B cell (primary cell): ENCODE measurements around the gene MIS18A. TPM values are rescaled to one million over a fixed set of nuclear protein-coding genes. Genes with fewer than 3 reads are reported as not detected.

Source experiments
- ATAC-seq: fragments of 200-7000 bp; cut with Tn5 transposase; one replicate; pipeline ENCODE4 v1.10.0; 2021; ENCODE audit warnings: low read depth, mild to moderate bottlenecking, moderate number of reproducible peaks, moderate library complexity
- CTCF ChIA-PET: fragments of 350-600 bp; sonication (Branson Sonifier 250); formaldehyde crosslinking; loops from one replicate; lab custom pipeline; 2021; ENCODE audit warnings: antibody characterized with exemption, inconsistent platforms; lab: Charles Lee
- POLR2A ChIA-PET: fragments of 350-600 bp; sonication (Branson Sonifier 250); formaldehyde crosslinking; loops from one replicate; lab custom pipeline; 2021; ENCODE audit warnings: antibody characterized with exemption; lab: Charles Lee
- DNase-seq: peaks from one replicate; pipeline ENCODE4 v3.0.0; 2013
- H2AFZ ChIP-seq: 2 replicates; pipeline ENCODE4 v1.6.1; 2012; ENCODE audit warnings: mild to moderate bottlenecking, low read depth, low read length; ENCODE audit not compliant: insufficient read depth, poor library complexity, severe bottlenecking
- H3K27ac ChIP-seq, 2 donors: 1 replicate in 1 of 2; 2 replicates in 1 of 2; pipeline ENCODE4 v1.5.1; 2012 to 2013; ENCODE audit warnings: low read length in 2 of 2, mild to moderate bottlenecking in 2 of 2, moderate library complexity in 1 of 2
- H3K27me3 ChIP-seq, 4 experiments: fragments of 200-600 bp in 1 of 4; sonication (generic) in 1 of 4; replicated peaks in 1 of 4; 1 replicate in 2 of 4; 2 replicates in 2 of 4; pipeline versions ENCODE4 v1.6.1 to v1.7.0; 2013 to 2016; ENCODE audit warnings: low read length in 3 of 4, mild to moderate bottlenecking in 2 of 4, mixed read lengths in 1 of 4, moderate library complexity in 1 of 4; ENCODE audit not compliant: insufficient read depth in 4 of 4, control insufficient read depth in 3 of 4; ENCODE audit errors: control extremely low read depth in 1 of 4
- H3K36me3 ChIP-seq, 2 experiments: replicated peaks in 1 of 2; 1 replicate in 1 of 2; 2 replicates in 1 of 2; pipeline versions ENCODE4 v1.6.1 to v1.7.1; 2013; ENCODE audit warnings: low read length in 1 of 2; ENCODE audit not compliant: insufficient read depth in 2 of 2, control insufficient read depth in 1 of 2; ENCODE audit errors: control extremely low read depth in 1 of 2, extremely low read depth in 1 of 2
- H3K4me1 ChIP-seq, 2 donors: fragments of 200-600 bp in 1 of 2; sonication (generic) in 1 of 2; 1 replicate in 1 of 2; 2 replicates in 1 of 2; pipeline versions ENCODE4 v1.5.1 to v1.6.1; 2013 to 2017; ENCODE audit warnings: low read length in 2 of 2; ENCODE audit not compliant: control insufficient read depth in 2 of 2, insufficient read depth in 2 of 2
- H3K4me2 ChIP-seq: replicated peaks from 2 replicates; pipeline ENCODE3; 2012; ENCODE audit warnings: mild to moderate bottlenecking, low read depth, low read length; ENCODE audit not compliant: poor library complexity, severe bottlenecking
- H3K4me3 ChIP-seq, 5 experiments: fragments of 200-600 bp in 1 of 5; sonication (generic) in 1 of 5; 1 replicate in 3 of 5; 2 replicates in 2 of 5; pipeline versions ENCODE4 v1.5.1 to v1.7.0; 2011 to 2016; ENCODE audit warnings: low read length in 4 of 5, mild to moderate bottlenecking in 4 of 5, low read depth in 2 of 5, control low read depth in 1 of 5, moderate library complexity in 1 of 5; ENCODE audit not compliant: insufficient read depth in 1 of 5; ENCODE audit errors: control extremely low read depth in 1 of 5, extremely low read depth in 1 of 5
- H3K79me2 ChIP-seq: fragments of 200-600 bp; sonication (generic); one replicate; pipeline ENCODE4 v1.6.0; 2016; ENCODE audit warnings: low read length; ENCODE audit not compliant: control insufficient read depth, insufficient read depth
- H3K9ac ChIP-seq: fragments of 200-600 bp; sonication (generic); 2 replicates; pipeline ENCODE4 v1.6.1; 2017; ENCODE audit warnings: mild to moderate bottlenecking, low read length, moderate library complexity
- H3K9me3 ChIP-seq, 3 donors: one replicate each; pipeline versions ENCODE4 v1.6.1 to v1.7.1; 2013; ENCODE audit warnings: low read length in 2 of 3; ENCODE audit not compliant: control insufficient read depth in 2 of 3, insufficient read depth in 1 of 3; ENCODE audit errors: control extremely low read depth in 1 of 3
- H4K20me1 ChIP-seq: 2 replicates; pipeline ENCODE4 v1.6.0; 2012; ENCODE audit warnings: mild to moderate bottlenecking, low read length; ENCODE audit not compliant: insufficient read depth, control insufficient read depth, poor library complexity, severe bottlenecking
- H3K27ac Mint-ChIP-seq: one replicate; pipeline ENCODE4 v1.8.0; 2021; ENCODE audit warnings: mixed read lengths
- H3K27me3 Mint-ChIP-seq: one replicate; pipeline ENCODE4 v1.8.0; 2021; ENCODE audit warnings: mixed read lengths
- H3K4me1 Mint-ChIP-seq: one replicate; pipeline ENCODE4 v1.8.0; 2021; ENCODE audit warnings: mixed read lengths
- H3K4me3 Mint-ChIP-seq: one replicate; pipeline ENCODE4 v1.8.0; 2021; ENCODE audit warnings: mixed read lengths
- H3K9me3 Mint-ChIP-seq: one replicate; pipeline ENCODE4 v1.8.0; 2022; ENCODE audit warnings: mixed read lengths; ENCODE audit not compliant: insufficient read depth
- CTCF ChIP-seq: fragments of 200-600 bp; IDR thresholded peaks from one replicate; pipeline ENCODE4 v1.8.0; 2022; ENCODE audit warnings: antibody characterized with exemption, mild to moderate bottlenecking
- EZH2 ChIP-seq: IDR thresholded peaks from 2 replicates; pipeline ENCODE4 v1.6.1; 2012; ENCODE audit warnings: borderline replicate concordance, low read depth, mild to moderate bottlenecking, moderate library complexity, low read length; ENCODE audit not compliant: insufficient read depth, poor library complexity, severe bottlenecking
- WGBS: methylation state at CpG from one replicate; pipeline ENCODE4 v1.1.5; 2013; ENCODE audit warnings: missing lambda C conversion rate; ENCODE audit not compliant: insufficient coverage; 5-methylcytosine and 5-hydroxymethylcytosine counted together
- intact Hi-C: fragments of 100-400 bp; cut with micrococcal nuclease; formaldehyde crosslinking; loops from one replicate; pipeline ENCODE4 v1.10.0; 2022
- polyA plus RNA-seq: library from polyadenylated mRNA; depleted of rRNA; stranded (reverse); fragments of >200 nt; gene quantifications from 2 replicates; pipeline ENCODE4 v1.2.3, GENCODE V29; 2012
- total RNA-seq, 2 donors: library from RNA; stranded (reverse); fragments of 120-200 nt in 1 of 2; gene quantifications; 1 replicate in 1 of 2; 2 replicates in 1 of 2; pipeline versions ENCODE4 v1.2.3 to v1.2.4, GENCODE V29; 2013 to 2022

Gene MIS18A
- total and polyA plus RNA-seq, 2 donors (not counting 1 experiment from before 2014, with no cell fraction given): 4.0 to 10.4 TPM

- H2AFZ ChIP-seq: no peak overlapping the region
- ChIA-PET POLR2A (no interaction called here), CTCF (no interaction called here)
- no peaks in the 10 kb centered on the region for H4K20me1 ChIP-seq
- H3K9ac ChIP-seq: no peak overlapping the region
- H3K27ac Mint-ChIP-seq: no peak overlapping the region
- H3K4me3 ChIP-seq: no peak overlapping the region
- no peaks in the 10 kb centered on the region for H3K9me3 ChIP-seq
- no peak overlapping the region for H3K4me2 ChIP-seq
- H3K27ac ChIP-seq: no peak overlapping the region
- H3K4me3 Mint-ChIP-seq: no peak overlapping the region
- H3K79me2 ChIP-seq: no peaks in the 10 kb centered on the region
- no peaks in the 10 kb centered on the region for H3K4me1 Mint-ChIP-seq
- no peaks in the 10 kb centered on the region for H3K27me3 ChIP-seq
- 97% methylated on average over 6 of the region's 6 CpGs for WGBS
- TF ChIP-seq EZH2 (no peak), CTCF (no peak)
- DNase-seq (no peak), ATAC-seq (no peak)
- intact Hi-C loops: no loop called here
- H3K27me3 Mint-ChIP-seq: no peaks in the 10 kb centered on the region
- H3K9me3 Mint-ChIP-seq: no peaks in the 10 kb centered on the region
- peaks cover 7 to 90% of the 10 kb centered on the region in 2 experiments for H3K36me3 ChIP-seq
- no peaks in the 10 kb centered on the region for H3K4me1 ChIP-seq
These were observed 41.2 kb upstream of the MIS18A start for GRCh38 chr21:32320059-32320458.

- no peak overlapping the region for H2AFZ ChIP-seq
- H3K4me3 Mint-ChIP-seq: no peak overlapping the region
- no peaks in the 10 kb centered on the region for H3K4me1 Mint-ChIP-seq
- no peaks in the 10 kb centered on the region for H3K27me3 ChIP-seq
- intact Hi-C loops: no loop called here
- WGBS: 95% methylated on average over 6 of the region's 7 CpGs
- no peak overlapping the region for H3K9ac ChIP-seq
- no peaks in the 10 kb centered on the region for H3K9me3 Mint-ChIP-seq
- CTCF ChIA-PET: no interaction called here
- POLR2A ChIA-PET: no interaction called here
- no peaks in the 10 kb centered on the region for H3K79me2 ChIP-seq
- no peak overlapping the region for H3K27ac ChIP-seq
- H4K20me1 ChIP-seq: no peaks in the 10 kb centered on the region
- no peak for TF ChIP-seq EZH2
- TF ChIP-seq CTCF: no peak
- no peak overlapping the region for H3K4me2 ChIP-seq
- H3K36me3 ChIP-seq: peaks cover 2 to 86% of the 10 kb centered on the region in 2 experiments
- no peak overlapping the region for H3K4me3 ChIP-seq
- DNase-seq (no peak), ATAC-seq (no peak)
- H3K27me3 Mint-ChIP-seq: no peaks in the 10 kb centered on the region
- H3K27ac Mint-ChIP-seq: no peak overlapping the region
- no peaks in the 10 kb centered on the region for H3K9me3 ChIP-seq
- no peaks in the 10 kb centered on the region for H3K4me1 ChIP-seq
These were observed 40.2 kb upstream of the MIS18A start for GRCh38 chr21:32319012-32319411.
